NCI-H1092 treated with DMSO at 0.1 percent for 48 hours (cell line): ENCODE measurements around the gene RTN4R.

Experiments
- DNase-seq: peaks from one replicate; lab custom pipeline; 2025; lab: John Stamatoyannopoulos, UW

The RTN4R gene

DNA sequence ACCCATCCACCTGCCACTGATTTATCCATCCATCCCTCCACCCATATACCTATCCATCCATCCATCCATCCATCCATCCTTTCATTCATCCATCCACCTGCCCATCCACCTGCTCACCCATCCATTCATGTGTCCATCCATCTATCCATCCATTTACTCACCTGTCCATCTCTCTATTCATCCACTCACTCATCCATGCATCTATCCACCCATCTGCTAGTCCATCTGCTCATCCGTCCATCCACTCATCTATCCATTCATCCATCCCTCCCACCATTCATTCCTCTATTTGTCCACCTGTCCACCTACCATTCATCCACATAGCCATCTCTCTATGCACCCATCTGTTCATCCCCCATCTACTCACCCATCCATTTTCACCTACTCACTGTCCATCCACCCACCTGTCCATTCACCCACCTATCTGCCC, 68.7 kb downstream of the RTN4R start:
- DNase-seq = no peak

- no peak for DNase-seq
Observed at GRCh38 chr22:20198557-20199319, 69.4 kb downstream of the RTN4R start.

- no peak for DNase-seq
Observed at GRCh38 chr22:20197407-20198030, 70.6 kb downstream of the RTN4R start.

DNA sequence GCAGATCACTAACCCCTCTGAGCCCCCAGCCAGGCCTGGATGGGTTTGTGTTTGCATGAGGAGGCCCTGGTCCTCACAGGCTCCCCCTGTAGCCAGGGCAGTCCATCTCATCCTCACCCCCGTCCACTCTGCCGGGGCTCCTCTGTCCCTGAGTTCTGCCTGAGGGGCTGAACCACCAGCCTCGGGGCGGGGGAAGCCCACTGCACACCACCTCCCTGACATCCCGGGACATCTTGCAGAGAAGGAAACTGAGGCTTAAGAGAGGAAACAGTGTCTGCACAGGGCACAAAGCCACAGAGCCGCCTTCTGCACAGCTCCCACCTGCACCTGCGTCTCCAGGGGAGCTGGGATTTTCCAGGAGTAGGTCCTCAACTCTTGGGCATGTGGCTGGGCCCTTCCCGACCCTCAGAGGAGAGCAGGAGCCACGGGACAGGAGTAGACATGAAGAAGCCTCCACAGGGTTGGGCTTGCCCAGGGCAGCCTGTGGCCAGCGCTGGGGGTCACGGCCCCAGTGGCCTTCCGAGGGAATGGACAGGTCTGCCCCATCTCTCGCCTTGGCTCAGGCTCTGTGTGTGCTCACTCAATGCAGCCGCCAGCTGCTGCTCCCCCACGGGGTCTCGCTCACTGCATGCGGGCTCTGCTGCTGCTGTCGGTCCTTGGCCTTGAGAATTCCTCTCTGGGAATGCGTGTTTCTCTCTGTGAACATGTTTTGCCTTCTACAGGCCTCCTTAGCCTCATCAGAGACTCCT, 71.8 kb downstream of the RTN4R start:
- no peak for DNase-seq

DNA sequence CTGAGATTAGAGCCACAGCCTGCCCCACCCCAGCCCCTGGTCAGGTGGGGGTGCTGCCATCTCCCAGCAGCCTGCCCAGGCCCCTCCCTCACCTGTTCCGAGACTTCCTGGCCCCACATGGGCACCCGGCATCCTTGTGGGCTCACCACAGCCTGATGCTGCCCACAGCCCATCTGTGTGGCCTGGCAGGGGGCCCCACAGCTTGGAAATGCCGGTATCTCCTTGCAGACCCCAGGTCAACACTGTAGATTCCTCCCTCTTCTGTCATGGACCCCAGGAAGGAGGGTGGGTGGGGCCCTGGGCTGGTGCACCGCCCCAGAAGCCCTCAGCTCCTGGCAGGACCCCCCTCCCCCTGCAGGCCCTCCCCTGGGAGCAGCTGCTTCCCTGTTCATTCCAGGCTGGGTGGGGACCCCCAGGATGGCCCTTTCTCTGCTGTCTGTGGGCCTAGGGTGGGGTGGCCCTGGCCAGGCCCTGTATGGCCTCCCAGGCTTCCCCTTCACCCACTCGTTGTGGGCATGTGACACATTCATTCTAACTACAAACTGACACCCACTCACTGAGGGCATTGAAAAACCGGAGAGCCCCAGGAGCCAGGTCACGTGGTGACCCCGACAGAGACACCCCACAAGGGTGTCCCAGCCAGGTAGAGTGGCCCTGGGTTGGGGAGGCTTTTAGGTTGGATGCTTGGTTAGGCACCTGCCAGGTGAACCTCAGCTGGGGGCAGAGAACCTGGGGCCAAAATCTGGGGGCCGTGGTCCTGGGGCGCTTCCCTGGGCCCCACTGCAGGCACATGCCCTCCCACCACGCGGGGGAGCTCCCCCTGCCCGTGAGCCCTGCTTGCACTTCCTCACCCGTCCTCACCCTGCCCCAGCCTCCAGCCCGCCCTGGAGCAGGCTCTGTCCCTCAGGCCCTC, 73.2 kb downstream of the RTN4R start:
- DNase-seq = no peak

DNA sequence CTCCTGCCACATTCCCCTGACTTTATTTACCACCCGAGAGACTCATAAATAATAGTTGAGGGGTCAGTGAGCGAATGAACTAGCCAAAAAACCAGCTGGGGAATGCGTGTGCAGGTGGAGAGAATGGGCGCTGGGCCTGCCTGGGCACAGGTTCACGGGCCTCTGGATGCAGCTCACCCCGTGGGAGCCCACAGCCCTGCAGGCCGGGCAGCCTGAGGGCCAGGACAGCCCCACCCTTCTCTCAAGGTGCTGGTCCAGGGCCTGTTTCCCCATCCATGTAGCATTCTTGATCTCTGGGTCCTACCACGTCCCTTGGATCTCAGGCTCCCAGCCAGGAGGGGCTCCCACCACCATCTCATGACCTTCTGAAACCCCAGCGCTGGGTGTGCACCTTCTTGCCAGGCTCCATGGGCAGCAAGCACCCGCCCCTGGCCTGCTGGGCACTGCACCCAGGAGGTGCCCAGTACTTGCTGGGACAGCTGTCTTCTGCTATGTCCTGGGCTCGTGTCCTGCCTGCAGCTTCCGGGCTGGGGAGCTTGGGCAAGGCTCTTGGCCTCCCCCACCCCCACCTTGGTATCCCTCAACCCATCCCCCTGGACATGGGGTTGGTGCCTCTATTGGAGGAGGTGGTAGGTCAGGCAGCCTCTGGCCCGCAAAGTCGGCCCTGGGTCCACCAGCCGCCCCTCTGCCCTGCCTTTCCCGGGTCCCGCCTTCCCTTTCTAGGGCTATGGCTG, 74.2 kb downstream of the RTN4R start:
- DNase-seq = no peak

DNA sequence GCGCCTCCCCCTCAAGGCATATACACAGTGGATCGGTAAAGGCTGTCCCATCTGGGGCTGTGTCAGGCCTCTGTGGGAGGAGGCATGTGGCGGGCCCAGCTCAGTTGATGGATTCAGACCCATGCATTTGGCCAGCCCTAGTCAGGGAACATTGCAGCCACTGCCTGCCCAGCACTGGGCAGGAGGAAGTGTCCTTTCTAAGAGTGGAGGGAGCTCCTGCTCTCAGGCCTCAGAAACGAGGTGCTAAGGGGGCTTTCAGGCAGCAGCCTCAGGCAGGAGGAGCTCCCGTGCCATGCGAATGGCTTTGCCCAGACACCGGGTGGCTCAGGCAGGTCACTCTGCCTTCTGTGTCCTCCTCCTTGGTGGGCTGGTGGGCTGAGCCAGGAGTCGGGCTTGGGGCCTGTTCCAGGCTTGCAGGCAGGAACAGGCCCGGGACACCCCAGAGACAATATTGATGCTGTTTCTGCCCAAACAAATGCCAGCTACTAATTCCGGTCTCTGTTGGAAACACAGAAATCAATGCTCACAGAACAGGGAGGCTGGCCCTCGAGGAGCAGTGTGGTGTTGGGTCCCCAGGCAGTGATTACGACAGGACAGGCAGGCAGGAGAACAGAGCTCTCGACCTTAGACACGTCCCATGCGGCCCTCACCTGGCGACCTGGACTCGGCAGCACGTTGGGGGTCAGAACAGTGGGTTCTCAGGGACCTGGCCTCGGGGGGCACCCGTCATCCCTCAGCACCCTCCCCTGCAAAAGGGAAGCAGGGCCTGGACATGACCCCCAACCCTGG, 75.0 kb downstream of the RTN4R start:
- DNase-seq = no peak

- DNase-seq = no peak
Observed at GRCh38 chr22:20192293-20192971, 75.7 kb downstream of the RTN4R start.

DNA sequence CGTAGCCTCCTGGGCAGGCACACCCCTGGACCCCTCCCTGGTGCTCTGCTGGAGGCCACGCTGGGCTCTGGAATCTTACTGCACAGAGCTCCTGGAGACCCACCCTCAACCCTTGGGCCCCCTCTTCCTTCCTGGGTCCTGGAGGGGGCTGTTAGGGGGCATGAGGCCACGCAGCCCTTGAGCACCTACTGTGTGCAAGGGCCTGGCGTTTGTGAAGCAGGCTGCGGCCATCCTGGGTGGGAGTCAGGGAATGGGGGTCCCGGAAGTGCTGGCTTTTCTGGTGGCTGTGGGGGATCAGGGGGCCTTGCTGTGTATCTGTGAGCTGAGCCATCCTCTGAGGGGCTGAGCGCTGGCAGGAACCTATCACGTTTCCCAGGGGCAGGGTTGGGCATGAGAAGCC, 76.3 kb downstream of the RTN4R start:
- DNase-seq = no peak
